ENCODE data around the gene PACSIN3.

The PACSIN3 gene

DNA sequence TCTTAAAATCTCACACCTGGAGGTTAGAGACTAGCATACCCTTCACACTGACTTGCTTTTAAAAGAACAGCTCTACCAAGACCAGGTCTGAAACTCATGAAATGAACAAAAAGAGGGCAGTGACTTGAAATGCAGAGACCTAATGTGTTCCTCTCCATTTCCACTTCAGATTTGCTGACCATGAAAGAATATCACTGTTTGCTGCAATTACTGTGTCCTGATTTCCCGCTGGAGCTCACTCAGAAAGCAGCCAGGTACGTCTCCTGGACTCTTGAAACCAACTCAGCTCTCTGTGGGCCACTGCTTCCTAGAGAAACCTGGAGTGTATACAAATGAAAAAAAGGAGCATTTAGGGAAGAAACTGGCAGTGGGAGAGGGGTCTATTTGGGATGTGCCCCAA, 48.8 kb downstream of the PACSIN3 start:
- H3K4me2 ChIP-seq (ENCODE audit: low read length): no peak overlapping the region
- peaks cover 13% of the 10 kb centered on the region for H3K36me3 ChIP-seq (ENCODE audit: insufficient read depth, low read length)
- H3K27me3 ChIP-seq (ENCODE audit: insufficient read depth, low read length): no peaks in the 10 kb centered on the region
- H3F3A ChIP-seq (ENCODE audit: insufficient read depth, low read length): no peaks in the 10 kb centered on the region
- H4K20me1 ChIP-seq (ENCODE audit: insufficient read depth, low read length): no peaks in the 10 kb centered on the region
- peaks cover 10% of the 10 kb centered on the region for H3K4me1 ChIP-seq (ENCODE audit: insufficient read depth, low read length, severe bottlenecking)
- H3K9me2 ChIP-seq (ENCODE audit: low read depth, low read length): no peaks in the 10 kb centered on the region
- H3K79me2 ChIP-seq (ENCODE audit: insufficient read depth, low read length): no peaks in the 10 kb centered on the region
- no peak for TF ChIP-seq EZH2 (IDR thresholded peaks at IDR 0.05; ENCODE audit: borderline replicate concordance, low read length)
- TF ChIP-seq, protein P1, sequence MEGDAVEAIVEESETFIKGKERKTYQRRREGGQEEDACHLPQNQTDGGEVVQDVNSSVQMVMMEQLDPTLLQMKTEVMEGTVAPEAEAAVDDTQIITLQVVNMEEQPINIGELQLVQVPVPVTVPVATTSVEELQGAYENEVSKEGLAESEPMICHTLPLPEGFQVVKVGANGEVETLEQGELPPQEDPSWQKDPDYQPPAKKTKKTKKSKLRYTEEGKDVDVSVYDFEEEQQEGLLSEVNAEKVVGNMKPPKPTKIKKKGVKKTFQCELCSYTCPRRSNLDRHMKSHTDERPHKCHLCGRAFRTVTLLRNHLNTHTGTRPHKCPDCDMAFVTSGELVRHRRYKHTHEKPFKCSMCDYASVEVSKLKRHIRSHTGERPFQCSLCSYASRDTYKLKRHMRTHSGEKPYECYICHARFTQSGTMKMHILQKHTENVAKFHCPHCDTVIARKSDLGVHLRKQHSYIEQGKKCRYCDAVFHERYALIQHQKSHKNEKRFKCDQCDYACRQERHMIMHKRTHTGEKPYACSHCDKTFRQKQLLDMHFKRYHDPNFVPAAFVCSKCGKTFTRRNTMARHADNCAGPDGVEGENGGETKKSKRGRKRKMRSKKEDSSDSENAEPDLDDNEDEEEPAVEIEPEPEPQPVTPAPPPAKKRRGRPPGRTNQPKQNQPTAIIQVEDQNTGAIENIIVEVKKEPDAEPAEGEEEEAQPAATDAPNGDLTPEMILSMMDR (IDR thresholded peaks at IDR 0.05; ENCODE audit: low read length): no peak
- H2AFZ ChIP-seq (ENCODE audit: low read length): no peak overlapping the region
- no peak overlapping the region for H3K4me3 ChIP-seq (ENCODE audit: low read depth, low read length, poor library complexity, severe bottlenecking)
- H3K9me3 ChIP-seq (ENCODE audit: low read length): no peaks in the 10 kb centered on the region
- H3K9ac ChIP-seq (ENCODE audit: low read length): no peak overlapping the region
- H3K27ac ChIP-seq (ENCODE audit: low read depth, low read length, poor library complexity, severe bottlenecking): no peak overlapping the region

DNA sequence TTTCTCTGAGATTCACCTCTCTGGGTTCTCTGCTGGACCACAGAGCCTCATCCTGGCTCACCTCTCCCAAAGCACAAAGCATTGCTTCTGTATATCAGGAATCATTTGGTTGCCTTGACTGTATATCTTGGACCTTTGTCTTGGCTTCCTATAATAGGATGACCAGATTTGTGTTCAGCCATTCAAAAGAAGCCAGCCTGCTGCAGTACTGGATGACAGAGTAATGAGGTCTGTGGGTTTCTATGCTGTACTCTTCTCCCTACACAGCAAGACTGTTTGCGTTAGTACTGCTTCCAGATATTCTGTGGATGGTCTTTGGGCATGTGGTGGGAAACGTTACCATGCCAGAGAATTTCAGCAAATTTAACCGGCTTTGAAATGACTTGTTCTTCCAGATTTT, 49.3 kb downstream of the PACSIN3 start:
- Histone ChIP-seq H3K27me3 (ENCODE audit: insufficient read depth, low read length) (no peaks in the 10 kb centered on the region), H3K4me1 (ENCODE audit: insufficient read depth, low read length, severe bottlenecking) (peaks cover 13% of the 10 kb centered on the region), H3K9me3 (ENCODE audit: low read length) (no peaks in the 10 kb centered on the region), H4K20me1 (ENCODE audit: insufficient read depth, low read length) (no peaks in the 10 kb centered on the region), H3F3A (ENCODE audit: insufficient read depth, low read length) (no peaks in the 10 kb centered on the region), H3K27ac (ENCODE audit: low read depth, low read length, poor library complexity, severe bottlenecking) (no peak overlapping the region), H3K4me2 (ENCODE audit: low read length) (no peak overlapping the region), H3K9ac (ENCODE audit: low read length) (no peak overlapping the region), H3K9me2 (ENCODE audit: low read depth, low read length) (no peaks in the 10 kb centered on the region), H3K79me2 (ENCODE audit: insufficient read depth, low read length) (no peaks in the 10 kb centered on the region), H3K36me3 (ENCODE audit: insufficient read depth, low read length) (peaks cover 13% of the 10 kb centered on the region; the same call in 1 of the 2 replicates), H3K4me3 (ENCODE audit: low read depth, low read length, poor library complexity, severe bottlenecking) (no peak overlapping the region), H2AFZ (ENCODE audit: low read length) (no peak overlapping the region)
- TF ChIP-seq, protein P1 (IDR thresholded peaks at IDR 0.05; ENCODE audit: low read length): no peak
- no peak for TF ChIP-seq EZH2 (IDR thresholded peaks at IDR 0.05; ENCODE audit: borderline replicate concordance, low read length)

DNA sequence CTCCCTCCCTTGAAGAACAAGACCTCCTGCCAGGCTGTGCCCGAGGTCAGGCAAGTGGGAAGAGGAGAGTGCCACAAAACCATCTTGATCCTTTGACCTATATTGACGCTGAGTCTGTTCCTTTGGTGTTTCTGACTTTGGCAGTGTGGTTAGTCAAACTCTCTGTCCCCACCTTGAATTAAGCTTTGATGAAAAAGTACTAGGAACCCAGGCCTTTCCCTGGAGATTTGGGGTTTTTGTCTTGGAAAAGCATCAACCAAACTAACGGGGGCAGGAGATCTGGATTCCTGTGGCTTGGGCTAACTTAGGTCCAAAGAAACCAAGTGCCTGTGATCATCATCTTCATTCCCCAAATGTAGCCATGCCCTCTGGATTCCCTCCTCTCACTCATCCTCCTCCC, 49.9 kb downstream of the PACSIN3 start:
- H3K9ac ChIP-seq (ENCODE audit: low read length): no peak overlapping the region
- H3F3A ChIP-seq (ENCODE audit: insufficient read depth, low read length): no peaks in the 10 kb centered on the region
- H2AFZ ChIP-seq (ENCODE audit: low read length): no peak overlapping the region
- H3K79me2 ChIP-seq (ENCODE audit: insufficient read depth, low read length): no peaks in the 10 kb centered on the region
- H3K36me3 ChIP-seq (ENCODE audit: insufficient read depth, low read length): peaks cover 13% of the 10 kb centered on the region; the same call in 1 of the 2 replicates
- no peaks in the 10 kb centered on the region for H4K20me1 ChIP-seq (ENCODE audit: insufficient read depth, low read length)
- no peaks in the 10 kb centered on the region for H3K9me2 ChIP-seq (ENCODE audit: low read depth, low read length)
- H3K9me3 ChIP-seq (ENCODE audit: low read length): no peaks in the 10 kb centered on the region
- TF ChIP-seq EZH2 (IDR thresholded peaks at IDR 0.05; ENCODE audit: borderline replicate concordance, low read length): no peak
- TF ChIP-seq, protein P1 (IDR thresholded peaks at IDR 0.05; ENCODE audit: low read length): no peak
- no peaks in the 10 kb centered on the region for H3K27me3 ChIP-seq (ENCODE audit: insufficient read depth, low read length)
- no peak overlapping the region for H3K4me2 ChIP-seq (ENCODE audit: low read length)
- no peak overlapping the region for H3K4me3 ChIP-seq (ENCODE audit: low read depth, low read length, poor library complexity, severe bottlenecking)
- no peak overlapping the region for H3K27ac ChIP-seq (ENCODE audit: low read depth, low read length, poor library complexity, severe bottlenecking)
- peaks cover 15% of the 10 kb centered on the region for H3K4me1 ChIP-seq (ENCODE audit: insufficient read depth, low read length, severe bottlenecking)

Measured in OCI-LY1 (cell line).